Measurements from ENCODE around the gene TAF4B.

Gene TAF4B

GRCh38 chr18:26325771-26326170, 99.5 kb downstream of the TAF4B start:
- TF ChIP-seq CTCF (IDR thresholded peaks at IDR 0.05; ENCODE audit: borderline replicate concordance, extremely low read depth, low read length, poor library complexity, severe bottlenecking) (no peak), EZH2 (IDR thresholded peaks at IDR 0.05; ENCODE audit: borderline replicate concordance, low read depth, low read length, severe bottlenecking) (no peak)
- no peak for ATAC-seq (ENCODE audit: insufficient read depth, low read depth)

GRCh38 chr18:26327062-26327461, 100.8 kb downstream of the TAF4B start:
- no peaks in the 10 kb centered on the region for H3K4me1 ChIP-seq (ENCODE audit: insufficient read depth, low read length)
- no peaks in the 10 kb centered on the region for H3K27me3 ChIP-seq (ENCODE audit: insufficient read depth, low read length, poor library complexity)
- no peak overlapping the region for H3K4me3 ChIP-seq (ENCODE audit: low read depth in 1 of 2, low read length in 2 of 2)
- DNase-seq: no peak
- no peaks in the 10 kb centered on the region for H3K9me3 ChIP-seq (ENCODE audit: insufficient read depth, low read length, severe bottlenecking)
- no peak for ATAC-seq (ENCODE audit: insufficient read depth, low read depth)
- H4K20me1 ChIP-seq (ENCODE audit: insufficient read depth, low read length): no peaks in the 10 kb centered on the region
- no peak overlapping the region for H3K4me2 ChIP-seq (ENCODE audit: insufficient read depth, low read length)
- H3K9ac ChIP-seq (ENCODE audit: low read depth, low read length): no peak overlapping the region
- no peak overlapping the region for H2AFZ ChIP-seq (ENCODE audit: low read depth, low read length)
- no peaks in the 10 kb centered on the region for H3K79me2 ChIP-seq (ENCODE audit: insufficient read depth, low read length)
- TF ChIP-seq EZH2 (IDR thresholded peaks at IDR 0.05; ENCODE audit: borderline replicate concordance, low read depth, low read length, severe bottlenecking): no peak
- peaks cover 32% of the 10 kb centered on the region for H3K36me3 ChIP-seq (ENCODE audit: insufficient read depth, low read length)
- no peak overlapping the region for H3K27ac ChIP-seq (ENCODE audit: low read length)

More at GRCh38 chr18:26325771-26326170, 99.5 kb downstream of the TAF4B start:
- H3K27ac ChIP-seq (ENCODE audit: low read length): no peak overlapping the region
- no peaks in the 10 kb centered on the region for H3K79me2 ChIP-seq (ENCODE audit: insufficient read depth, low read length)
- no peak overlapping the region for H3K4me3 ChIP-seq (ENCODE audit: low read depth in 1 of 2, low read length in 2 of 2)
- H2AFZ ChIP-seq (ENCODE audit: low read depth, low read length): no peak overlapping the region
- no peaks in the 10 kb centered on the region for H3K27me3 ChIP-seq (ENCODE audit: insufficient read depth, low read length, poor library complexity)
- H3K4me1 ChIP-seq (ENCODE audit: insufficient read depth, low read length): no peaks in the 10 kb centered on the region
- H3K36me3 ChIP-seq (ENCODE audit: insufficient read depth, low read length): peaks cover 29% of the 10 kb centered on the region
- no peaks in the 10 kb centered on the region for H3K9me3 ChIP-seq (ENCODE audit: insufficient read depth, low read length, severe bottlenecking)
- DNase-seq: no peak
- no peaks in the 10 kb centered on the region for H4K20me1 ChIP-seq (ENCODE audit: insufficient read depth, low read length)
- no peak overlapping the region for H3K4me2 ChIP-seq (ENCODE audit: insufficient read depth, low read length)
- no peak overlapping the region for H3K9ac ChIP-seq (ENCODE audit: low read depth, low read length)

GRCh38 chr18:26332991-26333390, 106.7 kb downstream of the TAF4B start:
- no peak for ATAC-seq (ENCODE audit: insufficient read depth, low read depth)
- Histone ChIP-seq H3K9ac (ENCODE audit: low read depth, low read length) (no peak overlapping the region), H3K4me3 (ENCODE audit: low read depth in 1 of 2, low read length in 2 of 2) (no peak overlapping the region), H3K9me3 (ENCODE audit: insufficient read depth, low read length, severe bottlenecking) (no peaks in the 10 kb centered on the region), H3K4me1 (ENCODE audit: insufficient read depth, low read length) (no peaks in the 10 kb centered on the region), H2AFZ (ENCODE audit: low read depth, low read length) (no peak overlapping the region), H4K20me1 (ENCODE audit: insufficient read depth, low read length) (no peaks in the 10 kb centered on the region), H3K27ac (ENCODE audit: low read length) (no peak overlapping the region), H3K27me3 (ENCODE audit: insufficient read depth, low read length, poor library complexity) (no peaks in the 10 kb centered on the region), H3K36me3 (ENCODE audit: insufficient read depth, low read length) (peaks cover 38% of the 10 kb centered on the region), H3K79me2 (ENCODE audit: insufficient read depth, low read length) (no peaks in the 10 kb centered on the region), H3K4me2 (ENCODE audit: insufficient read depth, low read length) (no peak overlapping the region)
- DNase-seq: no peak
- TF ChIP-seq CTCF (IDR thresholded peaks at IDR 0.05; ENCODE audit: borderline replicate concordance, extremely low read depth, low read length, poor library complexity, severe bottlenecking) (no peak), EZH2 (IDR thresholded peaks at IDR 0.05; ENCODE audit: borderline replicate concordance, low read depth, low read length, severe bottlenecking) (no peak)

GRCh38 chr18:26335156-26335555, 108.9 kb downstream of the TAF4B start:
- Histone ChIP-seq H3K27ac (ENCODE audit: low read length) (no peak overlapping the region), H2AFZ (ENCODE audit: low read depth, low read length) (no peak overlapping the region), H3K79me2 (ENCODE audit: insufficient read depth, low read length) (no peaks in the 10 kb centered on the region), H3K36me3 (ENCODE audit: insufficient read depth, low read length) (peaks cover 23% of the 10 kb centered on the region; the same call in 1 of the 2 replicates), H3K27me3 (ENCODE audit: insufficient read depth, low read length, poor library complexity) (no peaks in the 10 kb centered on the region), H4K20me1 (ENCODE audit: insufficient read depth, low read length) (no peaks in the 10 kb centered on the region), H3K4me2 (ENCODE audit: insufficient read depth, low read length) (no peak overlapping the region), H3K4me1 (ENCODE audit: insufficient read depth, low read length) (no peaks in the 10 kb centered on the region), H3K4me3 (ENCODE audit: low read depth in 1 of 2, low read length in 2 of 2) (no peak overlapping the region), H3K9me3 (ENCODE audit: insufficient read depth, low read length, severe bottlenecking) (no peaks in the 10 kb centered on the region), H3K9ac (ENCODE audit: low read depth, low read length) (no peak overlapping the region)
- ATAC-seq (ENCODE audit: insufficient read depth, low read depth): no peak
- TF ChIP-seq EZH2 (IDR thresholded peaks at IDR 0.05; ENCODE audit: borderline replicate concordance, low read depth, low read length, severe bottlenecking) (no peak), CTCF (IDR thresholded peaks at IDR 0.05; ENCODE audit: borderline replicate concordance, extremely low read depth, low read length, poor library complexity, severe bottlenecking) (no peak)
- DNase-seq: no peak
